Panc1 (cell line): Measurements from ENCODE around the gene FOXP4. TPM values are rescaled to one million over a fixed set of nuclear protein-coding genes. Genes with fewer than 3 reads are reported as not detected.

Experiments used
- ATAC-seq: fragments of 200-7000 bp; cut with Tn5 transposase; 2 replicates; pipeline ENCODE4 v1.9.1; 2020; ENCODE audit warnings: mild to moderate bottlenecking, moderate library complexity
- BruUV-seq: library from RNA; stranded (reverse); fragments of 400-500 nt; replicated peaks from 2 replicates; lab custom pipeline; 2021; lab: Mats Ljungman, UMichigan
- CTCF ChIA-PET: fragments of 300-600 bp; sonication (Branson Sonifier 250); formaldehyde crosslinking; loops from one replicate; lab custom pipeline; 2022; ENCODE audit warnings: antibody characterized with exemption; lab: Charles Lee
- POLR2A ChIA-PET: fragments of 300-600 bp; sonication (Branson Sonifier 250); formaldehyde crosslinking; loops from one replicate; lab custom pipeline; 2022; ENCODE audit warnings: antibody characterized with exemption; lab: Charles Lee
- DNase-seq: peaks from one replicate; pipeline ENCODE4 v3.0.0-alpha.2; 2010; ENCODE audit warnings: low read depth, low spot score
- H3K27ac ChIP-seq: 2 replicates; pipeline ENCODE4 v1.5.1; 2011; ENCODE audit warnings: mild to moderate bottlenecking, low read length, inconsistent platforms
- H3K27me3 ChIP-seq: fragments of 200-500 bp; sonication (Bioruptor generic); 2 replicates; pipeline ENCODE4 v1.6.0; 2014; ENCODE audit warnings: low read length, inconsistent platforms; ENCODE audit not compliant: control insufficient read depth, insufficient read depth
- H3K36me3 ChIP-seq: fragments of 200-500 bp; sonication (Bioruptor generic); 2 replicates; pipeline ENCODE4 v1.5.1; 2014; ENCODE audit warnings: inconsistent platforms, mild to moderate bottlenecking, low read length, moderate library complexity; ENCODE audit not compliant: control insufficient read depth, insufficient read depth
- H3K4me1 ChIP-seq: 2 replicates; pipeline ENCODE4 v1.5.1; 2011; ENCODE audit warnings: inconsistent platforms, mild to moderate bottlenecking, low read length, moderate library complexity; ENCODE audit not compliant: control insufficient read depth, insufficient read depth
- H3K4me3 ChIP-seq, 2 experiments: 2 replicates each; pipeline ENCODE4 v1.5.1; 2011 to 2012; ENCODE audit warnings: low read depth in 2 of 2, low read length in 2 of 2, mild to moderate bottlenecking in 2 of 2, inconsistent platforms in 1 of 2, moderate library complexity in 1 of 2
- H3K9me3 ChIP-seq: fragments of 200-500 bp; sonication (Bioruptor generic); 2 replicates; pipeline ENCODE4 v1.5.1; 2014; ENCODE audit warnings: low read depth, mild to moderate bottlenecking, inconsistent platforms, low read length, moderate library complexity; ENCODE audit not compliant: control insufficient read depth, insufficient read depth
- CTCF ChIP-seq: fragments of 450-650 bp; IDR thresholded peaks from 2 replicates; pipeline ENCODE4 v1.5.1; 2017; ENCODE audit warnings: mild to moderate bottlenecking
- POLR2AphosphoS5 ChIP-seq: IDR thresholded peaks from 2 replicates; pipeline ENCODE4 v1.6.1; 2012; ENCODE audit warnings: mild to moderate bottlenecking, low read depth, low read length, moderate library complexity
- REST ChIP-seq, 2 experiments: IDR thresholded peaks; 2 replicates each; pipeline ENCODE4 v1.6.1; 2011 to 2012; ENCODE audit warnings: low read depth in 2 of 2, control low read depth in 1 of 2, low read length in 1 of 2, mild to moderate bottlenecking in 1 of 2, moderate library complexity in 1 of 2; ENCODE audit not compliant: insufficient read depth in 1 of 2
- SIN3A ChIP-seq: IDR thresholded peaks from 2 replicates; pipeline ENCODE4 v1.6.1; 2012; ENCODE audit warnings: low read depth, mild to moderate bottlenecking, low read length, moderate library complexity, borderline replicate concordance; ENCODE audit not compliant: insufficient read depth
- TCF7L2 ChIP-seq: IDR thresholded peaks from 2 replicates; pipeline ENCODE4 v1.6.1; 2011; ENCODE audit warnings: mild to moderate bottlenecking, low read depth, low read length, inconsistent platforms
- in situ Hi-C: cut with HindIII; loops from 2 replicates; pipeline ENCODE4 v1.10.0; 2016; ENCODE audit warnings: low sequenced_read_pairs, low pct_unique_long_range_greater_than_20kb
- intact Hi-C: fragments of 100-400 bp; cut with micrococcal nuclease; formaldehyde crosslinking; loops from one replicate; pipeline ENCODE4 v1.10.0; 2022; ENCODE audit not compliant: unreplicated experiment
- total RNA-seq: library from RNA; stranded (reverse); gene quantifications from one replicate; pipeline ENCODE4 v1.2.1, GENCODE V29; 2021; ENCODE audit not compliant: unreplicated experiment

FOXP4 gene
- total RNA-seq, 1 experiment from 2014 or later, result 30.4 TPM

GRCh38 chr6:41591122-41591521 lies 44.9 kb downstream of the FOXP4 start:
- DNase-seq (no peak), ATAC-seq (peak; percentile 7)
- no peak for TF ChIP-seq REST (IDR thresholded peaks at IDR 0.05; ENCODE audit: insufficient read depth in 1 of 2, low read depth in 2 of 2, low read length in 1 of 2)
- TF ChIP-seq POLR2AphosphoS5, result no peak
- TF ChIP-seq CTCF, result no peak
- ChIA-PET CTCF (interaction anchor here (0.8 kb wide), 1 partner anchor 217 kb away, joined by 12 read pairs; no protein-coding TSS in a partner anchor), POLR2A (no interaction called here)
- BruUV-seq, result no TSS peak
- in situ Hi-C loops (no loop called here), intact Hi-C loops (no loop called here)
- Histone ChIP-seq H3K4me1 (no peaks in the 10 kb centered on the region), H3K36me3 (no peaks in the 10 kb centered on the region), H3K27me3 (no peaks in the 10 kb centered on the region), H3K27ac (no peak overlapping the region), H3K9me3 (no peaks in the 10 kb centered on the region), H3K4me3 (no peak overlapping the region)

- DNase-seq, result peak; percentile 46
- no TSS peak for BruUV-seq
- H3K27me3 ChIP-seq, result no peaks in the 10 kb centered on the region
- no peak for TF ChIP-seq POLR2AphosphoS5
- TF ChIP-seq TCF7L2, result no peak
- peak; percentile 95 for TF ChIP-seq CTCF
- no peak for TF ChIP-seq REST (IDR thresholded peaks at IDR 0.05; ENCODE audit: insufficient read depth in 1 of 2, low read depth in 2 of 2, low read length in 1 of 2)
- no peak for TF ChIP-seq SIN3A
- in situ Hi-C loops (no loop called here), intact Hi-C loops (loop anchor here (1.0 to 2.0 kb wide), 2 partner anchors 168 to 225 kb away; no protein-coding TSS in a partner anchor)
- ChIA-PET CTCF (interaction anchor here (0.6 to 0.8 kb wide), 5 partner anchors 115 to 218 kb away, joined by 3 to 12 read pairs (median 5); no protein-coding TSS in a partner anchor), POLR2A (no interaction called here)
- no peaks in the 10 kb centered on the region for H3K9me3 ChIP-seq
- H3K27ac ChIP-seq, result no peak overlapping the region
- no peak overlapping the region for H3K4me3 ChIP-seq
- no peaks in the 10 kb centered on the region for H3K4me1 ChIP-seq
- no peaks in the 10 kb centered on the region for H3K36me3 ChIP-seq
- peak; percentile 82 for ATAC-seq
Observed at GRCh38 chr6:41591859-41592502, 45.8 kb downstream of the FOXP4 start.
